Muscle of arm (tissue), 12 donors: ENCODE results near the gene AMDHD1. TPM values are rescaled to one million over a fixed set of nuclear protein-coding genes. Genes with fewer than 3 reads are reported as not detected.

ENCODE experiments used
- DNase-seq: peaks from one replicate; pipeline ENCODE4 v3.0.0-alpha.2; 2013
- polyA plus RNA-seq, 12 donors: library from polyadenylated mRNA; unstranded; fragments of 120-200 nt; gene quantifications; one replicate each; pipeline ENCODE4 v1.2.1, GENCODE V29; 2013; ENCODE audit not compliant: insufficient read length in 12 of 12

The AMDHD1 gene
- polyA plus RNA-seq, 12 donors, result 0.08 to 0.34 (median 0.19) TPM; not detected in 6

DNA sequence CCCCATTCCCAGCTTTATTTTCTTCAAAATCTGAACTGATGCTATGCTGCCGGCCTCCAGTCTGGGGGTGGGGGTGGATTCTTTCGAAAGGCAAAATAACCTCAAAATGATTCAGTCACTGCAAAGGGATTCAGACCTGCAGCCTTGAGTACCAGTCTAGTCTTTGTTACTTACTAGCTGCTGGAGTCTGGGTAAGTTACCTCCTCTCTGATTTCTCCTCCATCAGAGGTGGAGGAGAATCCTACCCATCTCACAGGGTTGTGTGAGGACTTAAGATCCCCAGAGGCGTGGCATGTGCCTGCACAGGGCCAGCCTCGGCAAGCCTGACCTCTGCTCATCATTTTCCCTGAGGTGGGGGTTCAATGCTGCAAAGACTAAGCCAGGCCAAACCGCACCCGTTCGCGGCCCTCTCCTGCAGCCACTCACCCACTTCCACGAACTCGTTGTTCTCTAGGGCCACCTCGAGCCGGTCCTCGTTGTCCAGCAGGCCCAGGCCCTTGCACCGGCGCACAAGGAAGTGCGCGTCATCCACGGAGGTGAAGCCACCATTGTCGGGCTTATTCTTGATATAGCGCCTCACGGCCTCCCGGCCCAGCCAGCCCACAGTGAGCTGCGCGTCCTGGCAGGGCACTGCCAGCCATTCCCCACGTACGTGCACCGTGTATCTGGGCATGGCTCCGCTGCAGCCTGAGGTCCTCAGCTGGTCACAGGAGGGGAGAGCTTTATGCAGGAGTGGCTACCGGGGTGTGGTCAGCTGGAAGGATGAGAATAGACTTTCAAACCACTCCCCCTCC is 52.3 kb downstream of the AMDHD1 start:
- no peak for DNase-seq

- DNase-seq, result no peak
These were observed 53.0 kb downstream of the AMDHD1 start, which contains the start of gene HAL for GRCh38 chr12:95996034-95996658. Gene HAL, minus strand, starts transcription at chr12:95996344. Its CDS starts 434 bp downstream, at chr12:95995910.

DNA sequence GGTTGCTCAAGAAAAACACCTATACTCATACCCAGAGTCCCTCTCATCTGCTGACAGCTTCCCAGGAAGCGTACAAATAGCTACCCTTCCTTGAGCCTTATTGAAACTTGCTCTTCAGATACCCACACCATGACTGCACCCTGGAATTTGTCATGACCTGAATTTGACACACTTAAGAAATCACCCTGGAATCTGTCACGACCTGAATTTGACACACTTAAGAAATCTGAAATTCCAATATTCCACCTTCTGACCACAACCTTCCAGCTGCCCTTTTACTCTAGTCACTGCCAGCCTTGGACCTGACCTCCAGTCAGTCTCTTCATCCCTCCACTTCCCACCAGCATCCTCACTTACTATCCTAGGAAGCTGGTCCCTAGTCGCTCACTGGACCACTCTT is 54.1 kb downstream of the AMDHD1 start:
- DNase-seq, result no peak

- no peak for DNase-seq
These were observed 54.9 kb downstream of the AMDHD1 start for GRCh38 chr12:95997911-95998510.

DNA sequence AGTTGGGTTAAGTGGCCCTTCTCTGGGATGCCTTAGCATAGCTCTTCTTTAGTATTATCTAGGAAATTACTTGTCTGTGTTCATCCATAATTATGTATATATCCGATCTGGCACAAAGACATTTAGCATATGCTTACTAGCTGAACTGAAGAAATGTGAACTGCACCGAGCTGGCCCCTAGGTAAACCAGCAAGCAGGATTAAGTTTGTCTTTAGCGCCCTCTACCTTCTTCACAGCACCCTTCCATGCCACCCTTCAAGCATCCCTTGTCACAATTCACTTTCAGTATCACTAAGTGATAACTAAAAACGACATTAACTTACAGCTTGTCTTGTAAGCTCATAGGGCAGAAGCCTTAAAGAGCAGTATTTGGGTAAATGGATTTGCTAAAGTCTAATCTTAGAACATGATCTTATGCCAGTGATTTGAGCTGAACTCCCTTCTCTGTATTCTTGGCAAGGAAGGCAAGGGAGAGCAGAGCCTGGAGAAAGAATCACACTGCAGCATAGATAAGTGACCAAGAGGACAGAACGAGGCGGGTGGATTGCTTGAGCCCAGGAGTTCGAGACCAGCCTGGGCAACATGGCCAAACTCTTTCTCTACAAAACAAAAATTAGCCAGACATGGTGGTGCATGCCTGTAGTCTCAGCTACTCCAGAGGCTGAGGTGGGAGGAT is 55.6 kb downstream of the AMDHD1 start:
- DNase-seq, result peak; percentile 46

DNA sequence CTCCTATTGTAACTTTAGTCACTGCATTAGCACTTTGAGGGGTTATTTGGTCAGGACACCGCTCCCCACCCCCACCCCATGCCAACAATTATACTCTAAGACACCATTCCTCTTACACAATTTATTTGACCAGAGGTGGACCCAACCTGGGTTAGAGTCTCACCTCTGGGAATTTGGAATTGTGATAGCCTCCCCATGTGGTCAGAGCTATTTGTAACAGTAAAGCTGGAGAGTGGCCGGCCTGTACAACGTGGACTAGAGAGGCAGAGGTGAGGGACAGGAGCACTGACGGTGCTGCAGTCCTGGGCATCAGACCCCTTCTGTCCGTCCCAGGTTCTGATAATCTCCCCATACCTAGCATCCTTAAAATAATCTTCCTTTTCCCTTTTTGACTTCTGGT is 56.4 kb downstream of the AMDHD1 start:
- no peak for DNase-seq

DNA sequence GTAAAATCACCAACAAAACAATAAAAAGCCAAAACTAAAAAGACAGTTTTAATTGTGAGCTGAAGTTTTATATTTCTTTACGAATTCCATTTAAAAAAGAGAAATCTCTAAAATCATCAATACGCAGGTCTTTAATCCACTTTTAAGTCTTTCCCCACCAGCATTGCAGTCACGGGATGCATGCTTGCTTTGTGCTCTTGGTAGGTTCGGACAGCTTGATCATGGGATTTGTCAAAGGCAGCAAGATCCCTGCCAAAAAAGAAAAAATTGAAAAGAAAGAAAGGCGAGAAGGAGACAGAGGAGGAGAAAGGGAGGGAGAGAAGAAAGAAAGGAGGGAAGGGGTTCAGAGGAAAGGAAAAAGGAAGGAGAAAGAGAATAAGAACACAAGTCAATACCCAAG is 57.7 kb downstream of the AMDHD1 start:
- DNase-seq, result no peak

GRCh38 chr12:96006727-96007126 is 63.6 kb downstream of the AMDHD1 start:
- DNase-seq, result no peak

- no peak for DNase-seq
These were observed 64.6 kb downstream of the AMDHD1 start for GRCh38 chr12:96007729-96008128.

DNA sequence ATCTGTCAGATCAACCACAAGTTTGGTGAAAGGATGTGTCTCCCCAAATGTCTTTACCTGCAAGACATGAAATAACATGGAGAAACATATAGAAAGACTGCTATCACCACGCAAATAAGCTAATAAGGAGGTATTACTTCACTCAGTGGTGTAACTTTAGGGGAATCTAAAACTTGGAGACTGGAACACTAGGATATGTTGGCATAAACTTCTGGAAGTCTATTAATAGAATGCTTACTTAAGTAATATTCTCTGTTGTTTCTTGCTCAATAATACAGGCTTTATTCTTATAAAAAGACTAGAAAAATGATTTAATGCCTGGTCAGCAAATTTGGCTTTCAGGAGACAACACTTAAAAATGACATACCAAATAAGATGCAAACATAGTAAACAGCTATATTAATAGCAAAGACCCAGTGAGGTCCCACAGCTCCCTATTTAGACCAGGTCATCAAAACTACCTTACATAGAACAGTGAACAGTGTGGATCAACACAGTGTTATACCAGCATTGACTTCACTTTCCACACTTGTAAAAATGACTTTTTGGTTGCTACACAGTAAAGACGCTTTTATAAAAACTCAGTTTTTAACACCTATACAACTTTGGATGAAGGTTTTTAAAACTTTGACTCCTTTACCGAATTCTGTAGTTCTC is 71.9 kb downstream of the AMDHD1 start:
- DNase-seq, result no peak

DNA sequence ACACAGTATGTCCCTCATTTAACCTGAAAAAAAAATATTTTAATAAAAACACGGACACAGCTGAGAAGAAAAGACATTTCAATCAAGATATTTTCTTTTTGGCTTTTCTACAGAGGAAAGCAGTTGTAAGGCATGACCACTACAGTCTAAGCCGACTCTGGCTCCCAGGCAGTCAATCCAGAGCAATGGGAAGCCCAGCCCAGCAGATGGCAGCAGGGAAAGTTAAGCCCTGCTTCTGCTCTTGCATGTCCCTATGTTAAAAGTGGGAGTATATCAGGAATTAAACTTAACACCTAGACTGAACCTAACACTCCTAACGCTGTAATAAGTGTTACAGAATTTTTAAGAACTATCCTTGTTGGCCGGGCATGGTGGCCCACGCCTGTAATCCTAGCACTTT is 72.5 kb downstream of the AMDHD1 start:
- no peak for DNase-seq

Other genes starting within 250 kb of the AMDHD1 start
- gene NTN4, start 152.6 kb upstream of the AMDHD1 start, polyA plus RNA-seq, result 10 to 100 TPM in 11 of 12 donors, not detected in 1; 20.4 to 55.4 (median 50.0) TPM
- gene SNRPF, start 84.4 kb upstream of the AMDHD1 start, polyA plus RNA-seq, result 10 to 100 TPM in 11 of 12 donors, not detected in 1; 21.5 to 73.1 (median 60.2) TPM
- under 1 TPM in 10 of 12 donors, not detected in 2; 0.17 to 0.66 (median 0.20) TPM for gene CCDC38, start 717 bp upstream of the AMDHD1 start, polyA plus RNA-seq
- 1 to 10 TPM in 3 of 12 donors, under 1 TPM in 6, not detected in 3; 0.15 to 3.5 (median 0.39) TPM for gene HAL, start 53.0 kb downstream of the AMDHD1 start, polyA plus RNA-seq
- 10 to 100 TPM in 11 of 12 donors, not detected in 1; 49.2 to 94.9 (median 80.0) TPM for gene LTA4H, start 92.3 kb downstream of the AMDHD1 start, polyA plus RNA-seq